Ovary (tissue), 9 donors: ENCODE data around the gene PCNX3. TPM values are rescaled to one million over a fixed set of nuclear protein-coding genes. Genes with fewer than 3 reads are reported as not detected.

ENCODE experiments used
- DNase-seq, 5 donors: peaks; one replicate each; pipeline ENCODE4 v3.0.0-alpha.2; 2019 to 2020
- H3K27ac ChIP-seq, 2 donors: fragments of 200-600 bp; one replicate each; pipeline versions ENCODE4 v1.5.1 to v1.8.0; 2019 to 2022
- H3K27me3 ChIP-seq: fragments of 200-600 bp; one replicate; pipeline ENCODE4 v1.8.0; 2022
- H3K36me3 ChIP-seq: fragments of 200-600 bp; sonication (generic); one replicate; pipeline ENCODE4 v1.5.1; 2019
- H3K4me1 ChIP-seq: one replicate; pipeline ENCODE4 v1.8.1; 2013; ENCODE audit warnings: mild to moderate bottlenecking, moderate library complexity; ENCODE audit not compliant: insufficient read depth
- H3K4me3 ChIP-seq: fragments of 200-600 bp; sonication (generic); one replicate; pipeline ENCODE4 v1.5.1; 2017
- H3K9me3 ChIP-seq, 2 donors: fragments of 200-600 bp in 1 of 2; sonication (generic) in 1 of 2; one replicate each; pipeline versions ENCODE4 v1.5.1 to v1.8.1; 2013 to 2019; ENCODE audit warnings: mild to moderate bottlenecking in 1 of 2, moderate library complexity in 1 of 2
- CTCF ChIP-seq, 3 donors: fragments of 450-650 bp in 2 of 3; fragments of 200-600 bp in 1 of 3; IDR thresholded peaks; one replicate each; pipeline versions ENCODE4 v1.5.1 to v1.8.0; 2016 to 2022; ENCODE audit warnings: antibody characterized with exemption in 3 of 3, mild to moderate bottlenecking in 1 of 3
- EP300 ChIP-seq: sonication (generic); formaldehyde crosslinking; IDR thresholded peaks from one replicate; pipeline ENCODE4 v1.6.1; 2017; ENCODE audit warnings: antibody characterized with exemption
- POLR2A ChIP-seq: fragments of 450-650 bp; IDR thresholded peaks from one replicate; pipeline ENCODE4 v1.6.1; 2017; ENCODE audit warnings: antibody characterized with exemption, mild to moderate bottlenecking, moderate library complexity
- WGBS, 3 donors: extraction: QIAGEN DNeasy Blood & Tissue Kit in 1 of 3; methylation state at CpG; one replicate each; pipeline versions ENCODE4 v1.1.5 to v1.1.7; 2013 to 2017; 5-methylcytosine and 5-hydroxymethylcytosine counted together
- intact Hi-C, 4 donors: fragments of 100-400 bp; cut with DNase I; formaldehyde crosslinking; loops; one replicate each; pipeline versions ENCODE4 v1.11.0 to v1.15.1; 2022 to 2023
- polyA plus RNA-seq, 2 donors: library from polyadenylated mRNA; stranded (reverse); fragments of 200-250 nt in 1 of 2; fragments of 350-450 nt in 1 of 2; fragmentation: Illumina TruSeq in 1 of 2; extraction: RNeasy Lipid Tissue Mini Kit (QIAGEN cat#74804) in 1 of 2; gene quantifications; one replicate each; pipeline ENCODE4 v1.2.3, GENCODE V29; 2013 to 2014
- total RNA-seq, 7 donors: library from RNA; depleted of rRNA in 2 of 7; stranded (reverse); fragments of >200 nt in 2 of 7; fragmentation: NEBNext Ultra II Directional in 3 of 7; extraction: Animal tissue kit (Norgen Biotek cat#: 25700) in 3 of 7; gene quantifications; one replicate each; pipeline versions ENCODE4 v1.1.0 to v1.2.4, GENCODE V29; 2016 to 2023
- donor health status: DM: no; HTN: no; CAD: no; lungs with moderate emphysema.
- donor health status: DM: no; HTN: no; CAD: no.
- donor health status: Bipolar disorder and iron deficiency.
- donor health status: DM: yes; HTN: yes; CAD: no.
- donor health status: DM: no; HTN: no; CAD: no.
- donor health status: DM: yes; HTN: yes; CAD: no.

Gene PCNX3
- total and polyA plus RNA-seq, 9 donors: 3.3 to 42.1 (median 27.1) TPM

- Histone ChIP-seq H3K36me3 (no peaks in the 10 kb centered on the region), H3K9me3 (no peaks in the 10 kb centered on the region), H3K4me1 (peaks cover 17% of the 10 kb centered on the region), H3K27ac (peak overlapping the region; percentile 74 to 98), H3K27me3 (no peaks in the 10 kb centered on the region), H3K4me3 (peak overlapping the region; percentile 63)
- DNase-seq: peak in 4 of 5 donors; percentile 41 to 58 (median 50)
- no peak for TF ChIP-seq CTCF (IDR thresholded peaks at IDR 0.05)
- TF ChIP-seq EP300: no peak
- no peak for TF ChIP-seq POLR2A
- intact Hi-C loops: loop anchor here in 2 of 4 donors (5.0 kb wide), 1 partner anchor 81 kb away; the partner anchor contains the start of genes FAM89B (in 2 of the 2) and ZNRD2 (in 2 of the 2)
- WGBS, 3 donors: 12 to 19% (median 17%) methylated on average over 12 of the region's 12 CpGs
Observed at GRCh38 chr11:65653229-65654225, 38.0 kb downstream of the PCNX3 start.

DNA sequence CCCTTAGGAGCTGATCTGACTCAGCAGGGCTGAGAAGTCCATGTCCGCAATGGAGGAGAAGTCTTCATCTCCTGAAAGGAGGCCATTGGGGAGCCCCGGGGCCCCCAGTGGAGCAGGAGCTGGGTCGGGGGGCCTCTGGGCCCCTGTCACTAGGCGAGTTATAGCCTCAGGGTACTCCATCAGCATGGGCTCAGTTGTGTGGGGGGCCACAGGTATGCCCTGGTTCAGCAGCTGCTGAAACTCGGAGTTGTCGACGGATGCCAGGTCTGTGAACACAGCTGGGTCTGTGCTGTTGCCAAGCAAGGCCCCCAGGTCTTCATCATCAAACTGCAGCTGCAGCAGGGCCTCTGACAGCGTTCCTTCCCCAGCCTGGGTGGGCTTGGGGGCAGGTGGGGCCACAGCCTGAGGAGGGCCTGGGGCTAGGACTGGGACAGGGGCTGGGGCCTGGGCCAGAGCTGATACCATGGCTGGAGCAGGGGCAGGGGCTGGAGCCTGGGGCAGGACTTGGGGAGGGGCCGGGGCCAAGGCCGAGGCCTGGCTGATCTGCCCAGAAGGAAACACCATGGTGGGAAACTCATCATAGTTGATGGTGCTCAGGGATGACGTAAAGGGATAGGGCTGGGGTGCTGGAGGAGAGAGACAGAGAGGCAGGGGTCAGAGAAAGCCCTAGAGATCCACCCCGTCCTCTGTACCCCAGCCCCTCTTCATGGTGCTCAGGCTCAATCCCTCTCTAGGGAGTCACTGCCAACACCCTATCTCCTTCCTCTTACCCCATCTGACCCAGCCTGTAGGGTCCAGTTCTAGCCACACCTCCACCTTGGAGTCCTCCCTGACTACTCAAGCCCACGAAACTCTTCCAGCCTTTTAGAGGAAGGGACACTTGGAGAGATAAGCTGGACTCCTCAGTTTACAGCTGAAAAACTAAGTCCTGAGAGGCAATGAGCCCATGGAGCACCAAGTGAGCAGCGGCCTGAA, 39.1 kb downstream of the PCNX3 start:
- Histone ChIP-seq H3K36me3 (no peaks in the 10 kb centered on the region), H3K9me3 (no peaks in the 10 kb centered on the region), H3K27me3 (no peaks in the 10 kb centered on the region), H3K4me3 (no peak overlapping the region), H3K27ac (peak overlapping the region in 1 of 2 donors; percentile 74), H3K4me1 (peaks cover 17% of the 10 kb centered on the region)
- no peak for TF ChIP-seq EP300
- no peak for TF ChIP-seq POLR2A
- TF ChIP-seq CTCF (IDR thresholded peaks at IDR 0.05): no peak
- DNase-seq: peak in 2 of 5 donors; percentile 27 to 37
- intact Hi-C loops: loop anchor here in 2 of 4 donors (5.0 kb wide), 1 partner anchor 82 kb away; the partner anchor contains the start of genes FAM89B (in 2 of the 2) and ZNRD2 (in 2 of the 2)
- WGBS, 3 donors: 71 to 84% (median 76%) methylated on average over 13 to 14 of the region's 14 CpGs

GRCh38 chr11:65655570-65656332, 40.2 kb downstream of the PCNX3 start:
- 82 to 88% (median 85%) methylated on average over 16 of the region's 16 CpGs for WGBS, 3 donors

More at GRCh38 chr11:65655570-65656332, 40.2 kb downstream of the PCNX3 start:
- Histone ChIP-seq H3K4me1 (peaks cover 12% of the 10 kb centered on the region), H3K4me3 (no peak overlapping the region), H3K27me3 (no peaks in the 10 kb centered on the region), H3K9me3 (no peaks in the 10 kb centered on the region), H3K36me3 (no peaks in the 10 kb centered on the region), H3K27ac (no peak overlapping the region)
- DNase-seq: peak in 1 of 5 donors; percentile 19
- intact Hi-C loops: no loop called here
- TF ChIP-seq CTCF (IDR thresholded peaks at IDR 0.05): no peak
- no peak for TF ChIP-seq EP300
- TF ChIP-seq POLR2A: no peak
